Upper lobe of left lung (tissue), 4 donors: ENCODE results near the gene CHST13.

ENCODE experiments used
- POLR2A ChIP-seq, 4 donors: fragments of 450-650 bp; IDR thresholded peaks; one replicate each; pipeline ENCODE4 v1.5.1; 2016 to 2017; ENCODE audit warnings: antibody characterized with exemption in 4 of 4, mild to moderate bottlenecking in 2 of 4
- TF ChIP-seq, protein P1 (sequence below), 6 experiments: fragments of 450-650 bp in 4 of 6; fragments of 200-600 bp in 2 of 6; sonication (generic) in 2 of 6; IDR thresholded peaks; one replicate each; pipeline ENCODE4 v1.5.1; 2016 to 2019; ENCODE audit warnings: antibody characterized with exemption in 6 of 6

DNA sequence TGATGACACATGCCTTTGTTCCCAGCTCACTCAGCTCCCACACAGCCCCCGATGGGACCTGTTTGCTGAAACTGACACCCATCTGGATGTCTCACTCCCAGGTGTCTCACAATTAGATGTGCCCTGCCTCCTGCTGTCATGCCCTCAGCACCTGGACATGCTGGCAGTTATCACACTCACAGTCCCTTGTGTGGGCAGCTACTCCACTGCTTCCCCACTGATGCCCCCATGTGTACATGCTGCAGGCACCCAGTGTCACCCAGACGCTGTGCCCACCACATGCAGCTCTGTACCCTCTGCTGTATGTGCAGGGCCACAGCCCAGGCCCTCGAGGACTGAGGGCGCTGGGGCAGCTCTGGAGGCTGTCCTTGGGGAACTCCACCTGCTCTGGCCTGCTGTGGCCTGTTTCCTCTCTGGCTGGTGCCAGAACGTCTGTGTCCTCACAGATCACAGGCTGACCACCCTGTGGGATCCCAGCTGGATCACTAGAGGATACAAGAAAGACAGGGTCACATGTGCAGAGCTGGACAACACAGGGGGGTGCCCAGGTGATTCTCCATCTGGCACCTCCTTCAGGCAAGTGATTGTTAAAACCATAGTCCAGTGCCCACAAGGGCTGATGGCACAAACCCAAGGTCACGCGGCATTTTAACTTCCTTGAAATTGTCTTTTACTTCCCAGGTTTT lies 20.8 kb downstream of the CHST13 start:
- TF ChIP-seq, protein P1, sequence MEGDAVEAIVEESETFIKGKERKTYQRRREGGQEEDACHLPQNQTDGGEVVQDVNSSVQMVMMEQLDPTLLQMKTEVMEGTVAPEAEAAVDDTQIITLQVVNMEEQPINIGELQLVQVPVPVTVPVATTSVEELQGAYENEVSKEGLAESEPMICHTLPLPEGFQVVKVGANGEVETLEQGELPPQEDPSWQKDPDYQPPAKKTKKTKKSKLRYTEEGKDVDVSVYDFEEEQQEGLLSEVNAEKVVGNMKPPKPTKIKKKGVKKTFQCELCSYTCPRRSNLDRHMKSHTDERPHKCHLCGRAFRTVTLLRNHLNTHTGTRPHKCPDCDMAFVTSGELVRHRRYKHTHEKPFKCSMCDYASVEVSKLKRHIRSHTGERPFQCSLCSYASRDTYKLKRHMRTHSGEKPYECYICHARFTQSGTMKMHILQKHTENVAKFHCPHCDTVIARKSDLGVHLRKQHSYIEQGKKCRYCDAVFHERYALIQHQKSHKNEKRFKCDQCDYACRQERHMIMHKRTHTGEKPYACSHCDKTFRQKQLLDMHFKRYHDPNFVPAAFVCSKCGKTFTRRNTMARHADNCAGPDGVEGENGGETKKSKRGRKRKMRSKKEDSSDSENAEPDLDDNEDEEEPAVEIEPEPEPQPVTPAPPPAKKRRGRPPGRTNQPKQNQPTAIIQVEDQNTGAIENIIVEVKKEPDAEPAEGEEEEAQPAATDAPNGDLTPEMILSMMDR (IDR thresholded peaks at IDR 0.05) = no peak
- TF ChIP-seq POLR2A (IDR thresholded peaks at IDR 0.05) = no peak
